Keratinocyte (primary cell): Measurements from ENCODE around the gene ZNF135.

Experiments used
- CTCF ChIP-seq, 3 experiments: IDR thresholded peaks in 1 of 3; conservative IDR thresholded peaks in 1 of 3; optimal IDR thresholded peaks in 1 of 3; 2 replicates in 2 of 3; 3 replicates in 1 of 3; pipeline versions ENCODE3 to v1.5.1; 2011; ENCODE audit warnings: low read length in 3 of 3, mild to moderate bottlenecking in 3 of 3, moderate library complexity in 2 of 3, control low read depth in 1 of 3, inconsistent platforms in 1 of 3; ENCODE audit not compliant: insufficient read depth in 2 of 3; ENCODE audit errors: extremely low read depth in 1 of 3
- EZH2 ChIP-seq: IDR thresholded peaks from one replicate; pipeline ENCODE4 v1.6.1; 2012; ENCODE audit warnings: inconsistent platforms, mild to moderate bottlenecking, low read length, moderate library complexity

DNA sequence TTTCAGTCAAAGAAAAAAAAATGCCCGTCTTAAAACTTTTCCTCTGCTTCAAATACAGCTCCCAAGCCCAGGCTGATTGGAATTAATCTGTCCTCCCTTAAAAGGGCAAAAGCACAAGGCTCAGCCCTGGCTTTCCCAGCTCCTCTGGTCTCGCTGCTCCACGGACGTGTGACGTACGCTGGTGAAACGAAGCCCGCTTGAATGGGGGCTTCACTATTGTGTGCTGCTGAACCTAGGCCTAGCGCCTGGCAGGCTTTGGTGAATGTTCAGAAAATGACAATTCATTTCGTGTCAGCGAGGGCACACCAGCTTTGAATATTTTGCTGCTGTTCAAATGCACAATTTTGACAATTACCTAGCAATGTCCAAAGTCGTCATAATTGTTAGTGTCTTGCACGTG is 615 bp upstream of the ZNF135 start:
- TF ChIP-seq CTCF (optimal IDR thresholded peaks at IDR 0.05 in 1 of 3, IDR thresholded peaks at IDR 0.05 in 1 of 3, conservative IDR thresholded peaks at IDR 0.05 in 1 of 3; ENCODE audit: extremely low read depth in 1 of 3, insufficient read depth in 2 of 3, low read length in 3 of 3) (no peak), EZH2 (no peak)
